ENCODE measurements around the gene MAZ. TPM values are rescaled to one million over a fixed set of nuclear protein-coding genes. Genes with fewer than 3 reads are reported as not detected.
"Not testable (repeated sequence)": the region's sequence is repeated elsewhere in the genome, so short reads cannot be mapped to it uniquely, and the experiment has no call there.

Gene MAZ
- total RNA-seq: 109 TPM

GRCh38 chr16:29806099-29806579 is at the start of gene MAZ:
Gene MAZ (plus strand): TSS chr16:29806529. CDS start chr16:29806702, 173 bp downstream.
- DNase-seq: no peak

- no peak for DNase-seq
Observed at GRCh38 chr16:29756654-29757053, 49.7 kb upstream of the MAZ start.

- not testable (repeated sequence) for DNase-seq
Observed at GRCh38 chr16:29757086-29757485, 49.2 kb upstream of the MAZ start.

- no peak for DNase-seq
Observed at GRCh38 chr16:29757950-29758466, 48.3 kb upstream of the MAZ start.

GRCh38 chr16:29760567-29761279 is 45.6 kb upstream of the MAZ start:
- DNase-seq: no peak

- not testable (repeated sequence) for DNase-seq
Observed at GRCh38 chr16:29761280-29761651, 45.1 kb upstream of the MAZ start.

GRCh38 chr16:29761882-29762281 is 44.4 kb upstream of the MAZ start:
- DNase-seq: no peak

GRCh38 chr16:29763326-29763725 is 43.0 kb upstream of the MAZ start:
- DNase-seq: no peak

- DNase-seq: no peak
Observed at GRCh38 chr16:29765167-29766032, 40.9 kb upstream of the MAZ start.

GRCh38 chr16:29766571-29766970 is 39.8 kb upstream of the MAZ start:
- no peak for DNase-seq

GRCh38 chr16:29767062-29767461 is 39.3 kb upstream of the MAZ start:
- DNase-seq: no peak

GRCh38 chr16:29769507-29769906 is 36.8 kb upstream of the MAZ start:
- DNase-seq: no peak

GRCh38 chr16:29770250-29770929 is 35.9 kb upstream of the MAZ start:
- no peak for DNase-seq

GRCh38 chr16:29772330-29772729 is 34.0 kb upstream of the MAZ start:
- not testable (repeated sequence) for DNase-seq

- no peak for DNase-seq
Observed at GRCh38 chr16:29774730-29775129, 31.6 kb upstream of the MAZ start.

GRCh38 chr16:29775742-29776408 is 30.5 kb upstream of the MAZ start:
- DNase-seq: no peak

GRCh38 chr16:29777576-29778350 is 28.6 kb upstream of the MAZ start, which contains the start of gene ZG16:
Gene ZG16 (plus strand): TSS chr16:29778256. CDS start chr16:29779267, 1,011 bp downstream.
- DNase-seq: no peak

- DNase-seq: peak; percentile 37
Observed at GRCh38 chr16:29779474-29779873, 26.9 kb upstream of the MAZ start.

- DNase-seq: not testable (repeated sequence)
Observed at GRCh38 chr16:29783094-29783953, 23.0 kb upstream of the MAZ start.

GRCh38 chr16:29784157-29784556 is 22.2 kb upstream of the MAZ start:
- DNase-seq: no peak
